ENCODE measurements around the gene MKRN2.
"Not testable (repeated sequence)": the region's sequence is repeated elsewhere in the genome, so short reads cannot be mapped to it uniquely, and the experiment has no call there.

The MKRN2 gene

GRCh38 chr3:12608376-12608775, 51.5 kb downstream of the MKRN2 start:
- no peak for TF ChIP-seq JUND (IDR thresholded peaks at IDR 0.05; ENCODE audit: low read depth)
- no peak for DNase-seq (ENCODE audit: low read depth in 1 of 2, low spot score in 1 of 2)
- in situ Hi-C loops (cut with HindIII; ENCODE audit: low pct_unique_long_range_greater_than_20kb, low sequenced_read_pairs): no loop called here

- no peak for DNase-seq (ENCODE audit: low read depth in 1 of 2, low spot score in 1 of 2)
- TF ChIP-seq JUND (IDR thresholded peaks at IDR 0.05; ENCODE audit: low read depth): no peak
- in situ Hi-C loops (cut with HindIII; ENCODE audit: low pct_unique_long_range_greater_than_20kb, low sequenced_read_pairs): no loop called here
These were observed 54.2 kb downstream of the MKRN2 start for GRCh38 chr3:12611117-12611516.

- DNase-seq (ENCODE audit: low read depth in 1 of 2, low spot score in 1 of 2): no peak
- in situ Hi-C loops (cut with HindIII; ENCODE audit: low pct_unique_long_range_greater_than_20kb, low sequenced_read_pairs): no loop called here
- no peak for TF ChIP-seq JUND (IDR thresholded peaks at IDR 0.05; ENCODE audit: low read depth)
These were observed 55.8 kb downstream of the MKRN2 start for GRCh38 chr3:12612514-12613226.

GRCh38 chr3:12613250-12613649, 56.4 kb downstream of the MKRN2 start:
- DNase-seq (ENCODE audit: low read depth in 1 of 2, low spot score in 1 of 2): no peak
- in situ Hi-C loops (cut with HindIII; ENCODE audit: low pct_unique_long_range_greater_than_20kb, low sequenced_read_pairs): no loop called here
- TF ChIP-seq JUND (IDR thresholded peaks at IDR 0.05; ENCODE audit: low read depth): no peak

GRCh38 chr3:12615266-12615665, 58.4 kb downstream of the MKRN2 start:
- TF ChIP-seq JUND (IDR thresholded peaks at IDR 0.05; ENCODE audit: low read depth): no peak
- DNase-seq (ENCODE audit: low read depth in 1 of 2, low spot score in 1 of 2): no peak
- in situ Hi-C loops (cut with HindIII; ENCODE audit: low pct_unique_long_range_greater_than_20kb, low sequenced_read_pairs): no loop called here

GRCh38 chr3:12618426-12618825, 61.5 kb downstream of the MKRN2 start:
- no peak for TF ChIP-seq JUND (IDR thresholded peaks at IDR 0.05; ENCODE audit: low read depth)
- in situ Hi-C loops (cut with HindIII; ENCODE audit: low pct_unique_long_range_greater_than_20kb, low sequenced_read_pairs): no loop called here
- no peak for DNase-seq (ENCODE audit: low read depth in 1 of 2, low spot score in 1 of 2)

GRCh38 chr3:12620305-12620704, 63.4 kb downstream of the MKRN2 start:
- no peak for DNase-seq (ENCODE audit: low read depth in 1 of 2, low spot score in 1 of 2)
- TF ChIP-seq JUND (IDR thresholded peaks at IDR 0.05; ENCODE audit: low read depth): no peak
- in situ Hi-C loops (cut with HindIII; ENCODE audit: low pct_unique_long_range_greater_than_20kb, low sequenced_read_pairs): no loop called here

- in situ Hi-C loops (cut with HindIII; ENCODE audit: low pct_unique_long_range_greater_than_20kb, low sequenced_read_pairs): no loop called here
- no peak for DNase-seq (ENCODE audit: low read depth in 1 of 2, low spot score in 1 of 2)
- TF ChIP-seq JUND (IDR thresholded peaks at IDR 0.05; ENCODE audit: low read depth): no peak
These were observed 63.8 kb downstream of the MKRN2 start for GRCh38 chr3:12620729-12621128.

GRCh38 chr3:12622335-12622734, 65.4 kb downstream of the MKRN2 start:
- in situ Hi-C loops (cut with HindIII; ENCODE audit: low pct_unique_long_range_greater_than_20kb, low sequenced_read_pairs): no loop called here
- TF ChIP-seq JUND (IDR thresholded peaks at IDR 0.05; ENCODE audit: low read depth): no peak
- DNase-seq (ENCODE audit: low read depth in 1 of 2, low spot score in 1 of 2): no peak

GRCh38 chr3:12624056-12624455, 67.2 kb downstream of the MKRN2 start:
- in situ Hi-C loops (cut with HindIII; ENCODE audit: low pct_unique_long_range_greater_than_20kb, low sequenced_read_pairs): no loop called here
- TF ChIP-seq JUND (IDR thresholded peaks at IDR 0.05; ENCODE audit: low read depth): no peak
- DNase-seq (ENCODE audit: low read depth in 1 of 2, low spot score in 1 of 2): no peak

GRCh38 chr3:12624964-12625363, 68.1 kb downstream of the MKRN2 start:
- DNase-seq (ENCODE audit: low read depth in 1 of 2, low spot score in 1 of 2); in situ Hi-C loops (cut with HindIII; ENCODE audit: low pct_unique_long_range_greater_than_20kb, low sequenced_read_pairs): not testable (repeated sequence)

- in situ Hi-C loops (cut with HindIII; ENCODE audit: low pct_unique_long_range_greater_than_20kb, low sequenced_read_pairs): no loop called here
- DNase-seq (ENCODE audit: low read depth in 1 of 2, low spot score in 1 of 2): no peak
- TF ChIP-seq JUND (IDR thresholded peaks at IDR 0.05; ENCODE audit: low read depth): no peak
These were observed 70.5 kb downstream of the MKRN2 start for GRCh38 chr3:12627370-12627769.

- TF ChIP-seq JUND (IDR thresholded peaks at IDR 0.05; ENCODE audit: low read depth): no peak
- in situ Hi-C loops (cut with HindIII; ENCODE audit: low pct_unique_long_range_greater_than_20kb, low sequenced_read_pairs): no loop called here
- no peak for DNase-seq (ENCODE audit: low read depth in 1 of 2, low spot score in 1 of 2)
These were observed 71.9 kb downstream of the MKRN2 start for GRCh38 chr3:12628813-12629212.

GRCh38 chr3:12629560-12629959, 72.7 kb downstream of the MKRN2 start:
- in situ Hi-C loops (cut with HindIII; ENCODE audit: low pct_unique_long_range_greater_than_20kb, low sequenced_read_pairs): no loop called here
- no peak for DNase-seq (ENCODE audit: low read depth in 1 of 2, low spot score in 1 of 2)
- TF ChIP-seq JUND (IDR thresholded peaks at IDR 0.05; ENCODE audit: low read depth): no peak

Measured in T47D (cell line).